A673 (cell line): ENCODE measurements around the gene PAQR4. TPM values are rescaled to one million over a fixed set of nuclear protein-coding genes. Genes with fewer than 3 reads are reported as not detected.

Source experiments
- BruUV-seq: library from RNA; stranded (reverse); fragments of 400-500 nt; replicated peaks from 2 replicates; lab custom pipeline; 2021; lab: Mats Ljungman, UMichigan
- CTCF ChIA-PET: fragments of 300-600 bp; sonication (Branson Sonifier 250); formaldehyde crosslinking; loops from one replicate; lab custom pipeline; 2022; ENCODE audit warnings: antibody characterized with exemption; lab: Charles Lee
- POLR2A ChIA-PET: fragments of 300-600 bp; sonication (Branson Sonifier 250); formaldehyde crosslinking; loops from one replicate; lab custom pipeline; 2022; ENCODE audit warnings: antibody characterized with exemption; ENCODE audit not compliant: low non-redundant PET; lab: Charles Lee
- DNase-seq: peaks from one replicate; pipeline ENCODE4 v3.0.0-alpha.2; 2015; ENCODE audit warnings: low spot score
- H3K27ac ChIP-seq: fragments of 200-600 bp; sonication (generic); 2 replicates; pipeline ENCODE4 v1.5.1; 2016; ENCODE audit warnings: mixed run types, low read depth, mild to moderate bottlenecking, mixed read lengths, antibody characterized with exemption, low read length; ENCODE audit not compliant: poor library complexity, severe bottlenecking
- H3K27me3 ChIP-seq: fragments of 200-600 bp; sonication (generic); replicated peaks from 2 replicates; pipeline ENCODE4 v1.6.1; 2017; ENCODE audit warnings: mixed run types, low read depth, mild to moderate bottlenecking, mixed read lengths, antibody characterized with exemption, low read length; ENCODE audit not compliant: insufficient read depth, poor library complexity
- H3K36me3 ChIP-seq: fragments of 200-600 bp; sonication (generic); 2 replicates; pipeline ENCODE4 v1.6.1; 2016; ENCODE audit warnings: mixed run types, mild to moderate bottlenecking, mixed read lengths, antibody characterized with exemption, low read length; ENCODE audit not compliant: insufficient read depth, poor library complexity, severe bottlenecking
- H3K4me1 ChIP-seq: fragments of 200-600 bp; sonication (generic); 2 replicates; pipeline ENCODE4 v1.6.1; 2017; ENCODE audit warnings: mixed run types, mild to moderate bottlenecking, mixed read lengths, antibody characterized with exemption, low read length; ENCODE audit not compliant: insufficient read depth, poor library complexity, severe bottlenecking
- H3K4me3 ChIP-seq: fragments of 200-600 bp; sonication (generic); 2 replicates; pipeline ENCODE4 v1.5.1; 2016; ENCODE audit warnings: low read depth, mixed run types, mild to moderate bottlenecking, mixed read lengths, low read length; ENCODE audit not compliant: poor library complexity, severe bottlenecking
- H3K9me3 ChIP-seq: fragments of 200-600 bp; sonication (generic); 2 replicates; pipeline ENCODE4 v1.6.1; 2016; ENCODE audit warnings: mixed run types, low read depth, mild to moderate bottlenecking, mixed read lengths, antibody characterized with exemption, low read length; ENCODE audit not compliant: poor library complexity, severe bottlenecking
- EZH2 ChIP-seq: fragments of 200-600 bp; sonication (generic); IDR thresholded peaks from 2 replicates; pipeline ENCODE4 v1.6.1; 2017; ENCODE audit warnings: borderline replicate concordance, low read depth, mild to moderate bottlenecking, mixed read lengths, antibody characterized with exemption, low read length; ENCODE audit not compliant: poor library complexity, severe bottlenecking
- intact Hi-C: fragments of 100-400 bp; cut with micrococcal nuclease; formaldehyde crosslinking; loops from one replicate; pipeline ENCODE4 v1.10.0; 2022; ENCODE audit not compliant: unreplicated experiment
- total RNA-seq: library from RNA; stranded (reverse); gene quantifications from 2 replicates; pipeline ENCODE4 v1.2.3, GENCODE V29; 2021
- TF ChIP-seq, protein P1 (sequence below): fragments of 300-800, 200-600 bp; sonication (generic); conservative IDR thresholded peaks from 2 replicates; pipeline ENCODE4 v1.5.1; 2017; ENCODE audit warnings: low read depth, mild to moderate bottlenecking, antibody characterized with exemption, low read length, moderate library complexity, mixed read lengths

The PAQR4 gene
- total RNA-seq, 1 experiment from 2014 or later: 46.5 TPM

DNA sequence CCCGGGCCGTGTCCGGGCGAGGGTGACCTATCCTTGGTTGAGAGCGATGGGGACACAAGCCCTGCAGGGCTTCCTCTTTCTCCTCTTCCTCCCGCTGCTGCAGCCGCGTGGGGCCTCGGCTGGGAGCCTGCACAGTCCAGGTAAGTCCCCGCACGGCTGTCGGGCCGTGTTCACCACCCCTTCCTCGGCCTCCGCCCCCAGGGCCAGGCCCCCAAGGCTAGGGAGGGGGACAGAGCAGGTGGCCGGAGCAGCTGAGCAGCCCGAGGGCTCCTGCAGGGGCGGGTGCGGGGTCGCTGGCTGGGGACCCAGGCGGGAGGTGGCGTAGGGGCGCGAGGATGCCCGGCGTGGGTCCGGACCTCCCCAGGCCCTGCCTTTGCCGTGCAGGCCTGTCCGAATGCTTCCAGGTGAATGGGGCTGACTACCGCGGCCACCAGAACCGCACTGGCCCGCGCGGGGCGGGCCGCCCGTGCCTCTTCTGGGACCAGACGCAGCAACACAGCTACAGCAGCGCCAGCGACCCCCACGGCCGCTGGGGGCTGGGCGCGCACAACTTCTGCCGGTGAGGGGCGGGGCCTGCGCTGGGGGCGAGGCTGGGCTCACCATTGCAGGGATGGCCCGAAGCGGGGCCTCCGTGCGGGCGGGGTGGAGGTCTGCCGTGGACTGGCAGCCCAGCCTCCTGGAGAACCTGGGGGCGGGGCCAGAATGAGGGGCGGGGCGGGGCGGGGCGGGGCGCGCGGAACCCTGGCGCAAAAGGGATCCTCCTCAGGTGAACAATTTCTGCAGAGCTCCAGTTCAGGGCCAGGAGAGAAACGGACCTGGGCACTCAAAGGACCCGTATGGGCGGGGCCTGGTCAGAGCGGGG is 4.4 kb upstream of the PAQR4 start:
- peak; percentile 93 for DNase-seq
- Histone ChIP-seq H3K27me3 (no peaks in the 10 kb centered on the region), H3K4me3 (peak overlapping the region; percentile 52), H3K4me1 (peaks cover 29% of the 10 kb centered on the region), H3K9me3 (no peaks in the 10 kb centered on the region), H3K27ac (no peak overlapping the region), H3K36me3 (no peaks in the 10 kb centered on the region)
- BruUV-seq: no TSS peak
- ChIA-PET POLR2A (interaction anchor here (0.5 to 0.6 kb wide), 2 partner anchors 18 to 129 kb away, joined by 4 to 12 read pairs; no protein-coding TSS in a partner anchor), CTCF (interaction anchor here (0.7 to 1.6 kb wide), 2 partner anchors 37 to 296 kb away, joined by 6 to 7 read pairs; no protein-coding TSS in a partner anchor)
- TF ChIP-seq, protein P1, sequence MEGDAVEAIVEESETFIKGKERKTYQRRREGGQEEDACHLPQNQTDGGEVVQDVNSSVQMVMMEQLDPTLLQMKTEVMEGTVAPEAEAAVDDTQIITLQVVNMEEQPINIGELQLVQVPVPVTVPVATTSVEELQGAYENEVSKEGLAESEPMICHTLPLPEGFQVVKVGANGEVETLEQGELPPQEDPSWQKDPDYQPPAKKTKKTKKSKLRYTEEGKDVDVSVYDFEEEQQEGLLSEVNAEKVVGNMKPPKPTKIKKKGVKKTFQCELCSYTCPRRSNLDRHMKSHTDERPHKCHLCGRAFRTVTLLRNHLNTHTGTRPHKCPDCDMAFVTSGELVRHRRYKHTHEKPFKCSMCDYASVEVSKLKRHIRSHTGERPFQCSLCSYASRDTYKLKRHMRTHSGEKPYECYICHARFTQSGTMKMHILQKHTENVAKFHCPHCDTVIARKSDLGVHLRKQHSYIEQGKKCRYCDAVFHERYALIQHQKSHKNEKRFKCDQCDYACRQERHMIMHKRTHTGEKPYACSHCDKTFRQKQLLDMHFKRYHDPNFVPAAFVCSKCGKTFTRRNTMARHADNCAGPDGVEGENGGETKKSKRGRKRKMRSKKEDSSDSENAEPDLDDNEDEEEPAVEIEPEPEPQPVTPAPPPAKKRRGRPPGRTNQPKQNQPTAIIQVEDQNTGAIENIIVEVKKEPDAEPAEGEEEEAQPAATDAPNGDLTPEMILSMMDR: no peak
- TF ChIP-seq EZH2: no peak
- intact Hi-C loops: loop anchor here (5.0 kb wide), 1 partner anchor 37 kb away; no protein-coding TSS in a partner anchor

- POLR2A ChIA-PET: no interaction called here
- Histone ChIP-seq H3K27me3 (no peaks in the 10 kb centered on the region), H3K4me1 (peaks cover 29% of the 10 kb centered on the region), H3K4me3 (no peak overlapping the region), H3K27ac (no peak overlapping the region), H3K36me3 (no peaks in the 10 kb centered on the region), H3K9me3 (no peaks in the 10 kb centered on the region)
- CTCF ChIA-PET: interaction anchor here (0.7 kb wide), 1 partner anchor 14 kb away, joined by 3 read pairs; no protein-coding TSS in a partner anchor
- TF ChIP-seq, protein P1: no peak
- TF ChIP-seq EZH2: no peak
- no TSS peak for BruUV-seq
- DNase-seq: no peak
- intact Hi-C loops: no loop called here
These were observed 2.9 kb upstream of the PAQR4 start for GRCh38 chr16:2966043-2966807.

DNA sequence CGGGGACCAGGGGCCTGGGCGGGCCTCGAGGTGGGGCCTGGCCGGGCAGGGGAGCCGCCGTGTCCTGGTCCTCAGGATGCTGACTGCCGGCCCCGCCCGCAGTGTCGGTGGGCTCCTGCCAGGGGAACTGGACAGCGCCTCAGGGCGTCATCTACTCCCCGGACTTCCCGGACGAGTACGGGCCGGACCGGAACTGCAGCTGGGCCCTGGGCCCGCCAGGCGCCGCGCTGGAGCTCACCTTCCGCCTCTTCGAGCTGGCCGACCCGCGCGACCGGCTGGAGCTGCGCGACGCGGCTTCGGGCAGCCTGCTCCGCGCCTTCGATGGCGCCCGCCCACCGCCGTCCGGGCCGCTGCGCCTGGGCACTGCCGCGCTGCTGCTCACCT is 2.3 kb upstream of the PAQR4 start:
- Histone ChIP-seq H3K4me1 (peaks cover 29% of the 10 kb centered on the region), H3K4me3 (no peak overlapping the region), H3K27me3 (no peaks in the 10 kb centered on the region), H3K9me3 (no peaks in the 10 kb centered on the region), H3K27ac (no peak overlapping the region), H3K36me3 (peaks cover 2% of the 10 kb centered on the region)
- CTCF ChIA-PET: interaction anchor here (0.5 to 1.6 kb wide), 2 partner anchors 40 to 689 kb away, joined by 3 read pairs; no protein-coding TSS in a partner anchor
- no peak for TF ChIP-seq EZH2
- TF ChIP-seq, protein P1: no peak
- no peak for DNase-seq
- POLR2A ChIA-PET: no interaction called here
- BruUV-seq: no TSS peak
- intact Hi-C loops: no loop called here
